Activated B cell treated with CpG ODN at 0.5 μM for 24 hours (primary cell): ENCODE results near the gene WBP1L. TPM values are rescaled to one million over a fixed set of nuclear protein-coding genes. Genes with fewer than 3 reads are reported as not detected.

Source experiments
- ATAC-seq: fragments of 200-7000 bp; cut with Tn5 transposase; one replicate; pipeline ENCODE4 v1.10.0; 2021; ENCODE audit warnings: low read depth, mild to moderate bottlenecking, moderate library complexity
- CTCF ChIA-PET: fragments of 350-600 bp; sonication (Branson Sonifier 250); formaldehyde crosslinking; loops from one replicate; lab custom pipeline; 2021; ENCODE audit warnings: antibody characterized with exemption; lab: Charles Lee
- POLR2A ChIA-PET: fragments of 350-600 bp; sonication (Branson Sonifier 250); formaldehyde crosslinking; loops from one replicate; lab custom pipeline; 2021; ENCODE audit warnings: antibody characterized with exemption; lab: Charles Lee
- DNase-seq: peaks from one replicate; pipeline ENCODE4 v3.0.0; 2022
- H3K27ac Mint-ChIP-seq: one replicate; pipeline ENCODE4 v1.8.0; 2020; ENCODE audit warnings: mixed read lengths
- H3K27me3 Mint-ChIP-seq: one replicate; pipeline ENCODE4 v1.8.0; 2021; ENCODE audit warnings: mixed read lengths
- H3K36me3 Mint-ChIP-seq: one replicate; pipeline ENCODE4 v1.8.0; 2021; ENCODE audit warnings: low read depth, mixed read lengths
- H3K4me1 Mint-ChIP-seq: one replicate; pipeline ENCODE4 v1.8.0; 2021; ENCODE audit warnings: mixed read lengths
- H3K4me3 Mint-ChIP-seq: one replicate; pipeline ENCODE4 v1.8.0; 2020; ENCODE audit warnings: mild to moderate bottlenecking, mixed read lengths
- H3K9me3 Mint-ChIP-seq: one replicate; pipeline ENCODE4 v1.8.0; 2020; ENCODE audit warnings: mixed read lengths
- CTCF ChIP-seq: fragments of 200-600 bp; IDR thresholded peaks from one replicate; pipeline ENCODE4 v1.8.0; 2022; ENCODE audit warnings: antibody characterized with exemption, mild to moderate bottlenecking
- intact Hi-C: fragments of 100-400 bp; cut with micrococcal nuclease; formaldehyde crosslinking; loops from one replicate; pipeline ENCODE4 v1.15.1; 2024
- total RNA-seq: library from RNA; stranded (reverse); gene quantifications from 2 replicates; pipeline ENCODE4 v1.2.3, GENCODE V29; 2022

WBP1L gene
- total RNA-seq, 1 donor from 2014 or later: 30.5 TPM

- intact Hi-C loops: no loop called here
- CTCF ChIA-PET: no interaction called here
- TF ChIP-seq CTCF: no peak
- H3K4me1 Mint-ChIP-seq: peaks cover 28% of the 10 kb centered on the region
- no peak overlapping the region for H3K4me3 Mint-ChIP-seq
- H3K9me3 Mint-ChIP-seq: no peaks in the 10 kb centered on the region
- no peak for DNase-seq
- no peak for ATAC-seq
- H3K27me3 Mint-ChIP-seq: no peaks in the 10 kb centered on the region
- POLR2A ChIA-PET: no interaction called here
- peaks cover 26% of the 10 kb centered on the region for H3K36me3 Mint-ChIP-seq
- H3K27ac Mint-ChIP-seq: no peak overlapping the region
Observed at GRCh38 chr10:102767428-102768160, 23.8 kb downstream of the WBP1L start.

GRCh38 chr10:102769375-102770107 is 25.8 kb downstream of the WBP1L start:
- ATAC-seq: no peak
- CTCF ChIA-PET: no interaction called here
- H3K27ac Mint-ChIP-seq: no peak overlapping the region
- POLR2A ChIA-PET: no interaction called here
- H3K4me1 Mint-ChIP-seq: peaks cover 47% of the 10 kb centered on the region
- no peaks in the 10 kb centered on the region for H3K9me3 Mint-ChIP-seq
- H3K36me3 Mint-ChIP-seq: peaks cover 22% of the 10 kb centered on the region
- TF ChIP-seq CTCF: no peak
- intact Hi-C loops: no loop called here
- H3K4me3 Mint-ChIP-seq: no peak overlapping the region
- DNase-seq: no peak
- no peaks in the 10 kb centered on the region for H3K27me3 Mint-ChIP-seq

- H3K4me3 Mint-ChIP-seq: no peak overlapping the region
- TF ChIP-seq CTCF: no peak
- H3K36me3 Mint-ChIP-seq: peaks cover 22% of the 10 kb centered on the region
- ChIA-PET POLR2A (no interaction called here), CTCF (no interaction called here)
- no peak for ATAC-seq
- peaks cover 50% of the 10 kb centered on the region for H3K4me1 Mint-ChIP-seq
- no peaks in the 10 kb centered on the region for H3K9me3 Mint-ChIP-seq
- no peaks in the 10 kb centered on the region for H3K27me3 Mint-ChIP-seq
- DNase-seq: no peak
- H3K27ac Mint-ChIP-seq: peak overlapping the region; percentile 11
- intact Hi-C loops: no loop called here
Observed at GRCh38 chr10:102770108-102770482, 26.3 kb downstream of the WBP1L start.

- ATAC-seq: no peak
- Mint-ChIP-seq H3K9me3 (no peaks in the 10 kb centered on the region), H3K4me1 (peaks cover 55% of the 10 kb centered on the region), H3K27ac (no peak overlapping the region), H3K27me3 (no peaks in the 10 kb centered on the region), H3K4me3 (no peak overlapping the region), H3K36me3 (peaks cover 17% of the 10 kb centered on the region)
- POLR2A ChIA-PET: no interaction called here
- DNase-seq: no peak
- CTCF ChIA-PET: no interaction called here
- intact Hi-C loops: no loop called here
- TF ChIP-seq CTCF: no peak
Observed at GRCh38 chr10:102770792-102771191, 27.0 kb downstream of the WBP1L start.

GRCh38 chr10:102773320-102773719 is 29.6 kb downstream of the WBP1L start:
- H3K27ac Mint-ChIP-seq: peak overlapping the region; percentile 24
- ChIA-PET CTCF (no interaction called here), POLR2A (no interaction called here)
- H3K36me3 Mint-ChIP-seq: peaks cover 21% of the 10 kb centered on the region
- no peak for TF ChIP-seq CTCF
- H3K4me3 Mint-ChIP-seq: no peak overlapping the region
- DNase-seq (no peak), ATAC-seq (no peak)
- H3K9me3 Mint-ChIP-seq: no peaks in the 10 kb centered on the region
- no peaks in the 10 kb centered on the region for H3K27me3 Mint-ChIP-seq
- peaks cover 58% of the 10 kb centered on the region for H3K4me1 Mint-ChIP-seq
- intact Hi-C loops: no loop called here
